ENCODE measurements around the gene TMOD1. TPM values are rescaled to one million over a fixed set of nuclear protein-coding genes. Genes with fewer than 3 reads are reported as not detected.
"Not testable (repeated sequence)": the region's sequence is repeated elsewhere in the genome, so short reads cannot be mapped to it uniquely, and the experiment has no call there.

The TMOD1 gene
- total RNA-seq, 1 donor from 2014 or later, result 1.9 TPM

- no peaks in the 10 kb centered on the region for H3K4me1 Mint-ChIP-seq
- H3K4me3 Mint-ChIP-seq, result no peak overlapping the region
- ChIA-PET CTCF (no interaction called here), POLR2A (no interaction called here)
- no peaks in the 10 kb centered on the region for H3K27me3 Mint-ChIP-seq
- no peak for ATAC-seq (ENCODE audit: low read depth)
- no peak for DNase-seq
- no peak overlapping the region for H3K27ac Mint-ChIP-seq
- peaks cover 6% of the 10 kb centered on the region for H3K9me3 Mint-ChIP-seq
- H3K36me3 Mint-ChIP-seq (ENCODE audit: low read depth), result peaks cover 74% of the 10 kb centered on the region
- intact Hi-C loops (cut with micrococcal nuclease), result no loop called here
- no peak for TF ChIP-seq CTCF (IDR thresholded peaks at IDR 0.05)
These were observed 14.4 kb upstream of the TMOD1 start for GRCh38 chr9:97487107-97487506.

GRCh38 chr9:97487861-97488260 is 13.6 kb upstream of the TMOD1 start:
- Mint-ChIP-seq H3K27me3 (no peaks in the 10 kb centered on the region), H3K36me3 (ENCODE audit: low read depth) (peaks cover 75% of the 10 kb centered on the region), H3K27ac (no peak overlapping the region), H3K9me3 (peaks cover 6% of the 10 kb centered on the region), H3K4me1 (no peaks in the 10 kb centered on the region), H3K4me3 (no peak overlapping the region)
- DNase-seq (no peak), ATAC-seq (ENCODE audit: low read depth) (no peak)
- POLR2A ChIA-PET, result interaction anchor here (0.6 kb wide), 1 partner anchor 557 kb away, joined by 5 read pairs; no protein-coding TSS in a partner anchor
- intact Hi-C loops (cut with micrococcal nuclease), result no loop called here
- CTCF ChIA-PET, result no interaction called here
- TF ChIP-seq CTCF (IDR thresholded peaks at IDR 0.05), result no peak

GRCh38 chr9:97491216-97491999 is 10.1 kb upstream of the TMOD1 start:
- Mint-ChIP-seq H3K4me1 (no peaks in the 10 kb centered on the region), H3K9me3 (peaks cover 6% of the 10 kb centered on the region), H3K27ac (no peak overlapping the region), H3K36me3 (ENCODE audit: low read depth) (peaks cover 74% of the 10 kb centered on the region), H3K27me3 (no peaks in the 10 kb centered on the region), H3K4me3 (no peak overlapping the region)
- no peak for ATAC-seq (ENCODE audit: low read depth)
- CTCF ChIA-PET, result no interaction called here
- intact Hi-C loops (cut with micrococcal nuclease), result no loop called here
- DNase-seq, result no peak
- POLR2A ChIA-PET, result no interaction called here
- TF ChIP-seq CTCF (IDR thresholded peaks at IDR 0.05), result no peak

GRCh38 chr9:97497558-97498375 is 3.7 kb upstream of the TMOD1 start:
- DNase-seq; ATAC-seq (ENCODE audit: low read depth); POLR2A ChIA-PET; H3K27ac Mint-ChIP-seq; H3K4me3 Mint-ChIP-seq; H3K9me3 Mint-ChIP-seq; intact Hi-C loops (cut with micrococcal nuclease); CTCF ChIA-PET: not testable (repeated sequence)
- Mint-ChIP-seq H3K27me3 (peaks cover 17% of the 10 kb centered on the region), H3K36me3 (ENCODE audit: low read depth) (peaks cover 30% of the 10 kb centered on the region), H3K4me1 (peaks cover 15% of the 10 kb centered on the region)

GRCh38 chr9:97498846-97499245 is 2.6 kb upstream of the TMOD1 start:
- POLR2A ChIA-PET; intact Hi-C loops (cut with micrococcal nuclease); ATAC-seq (ENCODE audit: low read depth); DNase-seq; H3K9me3 Mint-ChIP-seq; H3K4me3 Mint-ChIP-seq; H3K27ac Mint-ChIP-seq; CTCF ChIA-PET: not testable (repeated sequence)
- peaks cover 28% of the 10 kb centered on the region for H3K27me3 Mint-ChIP-seq
- H3K36me3 Mint-ChIP-seq (ENCODE audit: low read depth), result peaks cover 21% of the 10 kb centered on the region
- peaks cover 21% of the 10 kb centered on the region for H3K4me1 Mint-ChIP-seq

- ATAC-seq (ENCODE audit: low read depth), result no peak
- ChIA-PET CTCF (interaction anchor here (1.2 to 1.4 kb wide), 2 partner anchors 88 to 643 kb away, joined by 4 to 5 read pairs; partner anchors contain the start of gene TDRD7), POLR2A (no interaction called here)
- no peaks in the 10 kb centered on the region for H3K9me3 Mint-ChIP-seq
- intact Hi-C loops (cut with micrococcal nuclease), result no loop called here
- peaks cover 21% of the 10 kb centered on the region for H3K4me1 Mint-ChIP-seq
- no peak overlapping the region for H3K4me3 Mint-ChIP-seq
- DNase-seq, result no peak
- peaks cover 17% of the 10 kb centered on the region for H3K36me3 Mint-ChIP-seq (ENCODE audit: low read depth)
- TF ChIP-seq CTCF (IDR thresholded peaks at IDR 0.05), result no peak
- H3K27ac Mint-ChIP-seq, result no peak overlapping the region
- H3K27me3 Mint-ChIP-seq, result peaks cover 29% of the 10 kb centered on the region
These were observed 1.2 kb upstream of the TMOD1 start for GRCh38 chr9:97500263-97500662.
